ENCODE measurements around the gene TRAPPC6A.

- TF ChIP-seq, protein P1, sequence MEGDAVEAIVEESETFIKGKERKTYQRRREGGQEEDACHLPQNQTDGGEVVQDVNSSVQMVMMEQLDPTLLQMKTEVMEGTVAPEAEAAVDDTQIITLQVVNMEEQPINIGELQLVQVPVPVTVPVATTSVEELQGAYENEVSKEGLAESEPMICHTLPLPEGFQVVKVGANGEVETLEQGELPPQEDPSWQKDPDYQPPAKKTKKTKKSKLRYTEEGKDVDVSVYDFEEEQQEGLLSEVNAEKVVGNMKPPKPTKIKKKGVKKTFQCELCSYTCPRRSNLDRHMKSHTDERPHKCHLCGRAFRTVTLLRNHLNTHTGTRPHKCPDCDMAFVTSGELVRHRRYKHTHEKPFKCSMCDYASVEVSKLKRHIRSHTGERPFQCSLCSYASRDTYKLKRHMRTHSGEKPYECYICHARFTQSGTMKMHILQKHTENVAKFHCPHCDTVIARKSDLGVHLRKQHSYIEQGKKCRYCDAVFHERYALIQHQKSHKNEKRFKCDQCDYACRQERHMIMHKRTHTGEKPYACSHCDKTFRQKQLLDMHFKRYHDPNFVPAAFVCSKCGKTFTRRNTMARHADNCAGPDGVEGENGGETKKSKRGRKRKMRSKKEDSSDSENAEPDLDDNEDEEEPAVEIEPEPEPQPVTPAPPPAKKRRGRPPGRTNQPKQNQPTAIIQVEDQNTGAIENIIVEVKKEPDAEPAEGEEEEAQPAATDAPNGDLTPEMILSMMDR (IDR thresholded peaks at IDR 0.05) = no peak
- TF ChIP-seq POLR2A (IDR thresholded peaks at IDR 0.05) = no peak
Observed at GRCh38 chr19:45114116-45114515, 63.9 kb downstream of the TRAPPC6A start.

Data from sigmoid colon (tissue), 3 donors.